ENCODE results near the gene SPINK6.

Gene SPINK6

GRCh38 chr5:148202531-148203203, at the start of gene SPINK6:
SPINK6 (plus strand) TSS chr5:148203042; CDS start chr5:148203097, 55 bp downstream.
- H3K27me3 Mint-ChIP-seq (ENCODE audit: low read depth) = peaks cover 3% of the 10 kb centered on the region
- no peaks in the 10 kb centered on the region for H3K36me3 Mint-ChIP-seq (ENCODE audit: low read depth)
- no peak within 1 kb of the TSS for H3K4me3 Mint-ChIP-seq
- no peak within 1 kb of the TSS for H3K27ac Mint-ChIP-seq
- TF ChIP-seq CTCF (IDR thresholded peaks at IDR 0.05; ENCODE audit: unreplicated experiment in 3 of 3) = no peak
- no peaks in the 10 kb centered on the region for H3K4me1 Mint-ChIP-seq
- H3K9me3 Mint-ChIP-seq = no peaks in the 10 kb centered on the region

GRCh38 chr5:148156609-148157008, 46.2 kb upstream of the SPINK6 start:
- TF ChIP-seq CTCF (IDR thresholded peaks at IDR 0.05; ENCODE audit: unreplicated experiment in 3 of 3) = no peak
- H3K4me3 Mint-ChIP-seq = no peak overlapping the region
- H3K4me1 Mint-ChIP-seq = no peaks in the 10 kb centered on the region
- H3K27ac Mint-ChIP-seq = no peak overlapping the region
- no peaks in the 10 kb centered on the region for H3K36me3 Mint-ChIP-seq (ENCODE audit: low read depth)
- no peaks in the 10 kb centered on the region for H3K9me3 Mint-ChIP-seq
- peaks cover 4% of the 10 kb centered on the region for H3K27me3 Mint-ChIP-seq (ENCODE audit: low read depth)

GRCh38 chr5:148162038-148162437, 40.8 kb upstream of the SPINK6 start:
- no peaks in the 10 kb centered on the region for H3K4me1 Mint-ChIP-seq
- no peaks in the 10 kb centered on the region for H3K36me3 Mint-ChIP-seq (ENCODE audit: low read depth)
- no peaks in the 10 kb centered on the region for H3K27me3 Mint-ChIP-seq (ENCODE audit: low read depth)
- H3K9me3 Mint-ChIP-seq = no peaks in the 10 kb centered on the region
- H3K27ac Mint-ChIP-seq = no peak overlapping the region
- TF ChIP-seq CTCF (IDR thresholded peaks at IDR 0.05; ENCODE audit: unreplicated experiment in 3 of 3) = no peak
- no peak overlapping the region for H3K4me3 Mint-ChIP-seq

- Mint-ChIP-seq H3K4me3 (no peak overlapping the region), H3K27ac (no peak overlapping the region), H3K9me3 (no peaks in the 10 kb centered on the region), H3K36me3 (ENCODE audit: low read depth) (no peaks in the 10 kb centered on the region), H3K27me3 (ENCODE audit: low read depth) (no peaks in the 10 kb centered on the region), H3K4me1 (no peaks in the 10 kb centered on the region)
- no peak for TF ChIP-seq CTCF (IDR thresholded peaks at IDR 0.05; ENCODE audit: unreplicated experiment in 3 of 3)
These were observed 39.5 kb upstream of the SPINK6 start for GRCh38 chr5:148163345-148163744.

GRCh38 chr5:148166550-148167283, 36.1 kb upstream of the SPINK6 start:
- H3K27me3 Mint-ChIP-seq (ENCODE audit: low read depth) = no peaks in the 10 kb centered on the region
- no peaks in the 10 kb centered on the region for H3K4me1 Mint-ChIP-seq
- TF ChIP-seq CTCF (IDR thresholded peaks at IDR 0.05; ENCODE audit: unreplicated experiment in 3 of 3) = no peak
- no peaks in the 10 kb centered on the region for H3K9me3 Mint-ChIP-seq
- H3K4me3 Mint-ChIP-seq = no peak overlapping the region
- H3K27ac Mint-ChIP-seq = no peak overlapping the region
- no peaks in the 10 kb centered on the region for H3K36me3 Mint-ChIP-seq (ENCODE audit: low read depth)

GRCh38 chr5:148168246-148168645, 34.6 kb upstream of the SPINK6 start, which contains the start of gene SPINK14:
SPINK14 (plus strand) TSS chr5:148168546; CDS start chr5:148169733, 1,187 bp downstream.
- Mint-ChIP-seq H3K9me3 (no peaks in the 10 kb centered on the region), H3K27ac (no peak within 1 kb of the TSS), H3K4me3 (no peak within 1 kb of the TSS), H3K27me3 (ENCODE audit: low read depth) (no peaks in the 10 kb centered on the region), H3K36me3 (ENCODE audit: low read depth) (no peaks in the 10 kb centered on the region), H3K4me1 (no peaks in the 10 kb centered on the region)
- no peak for TF ChIP-seq CTCF (IDR thresholded peaks at IDR 0.05; ENCODE audit: unreplicated experiment in 3 of 3)
